H9 (cell line): ENCODE data around the gene PYGO2. TPM values are rescaled to one million over a fixed set of nuclear protein-coding genes. Genes with fewer than 3 reads are reported as not detected.

Source experiments
- DNase-seq: peaks from one replicate; pipeline ENCODE4 v3.0.0-alpha.2; 2017
- H2AFZ ChIP-seq: one replicate; pipeline ENCODE4 v1.6.1; 2013; ENCODE audit warnings: mild to moderate bottlenecking, low read length, control low read depth, moderate library complexity
- H2AK5ac ChIP-seq: 2 replicates; pipeline ENCODE4 v1.6.1; 2013; ENCODE audit warnings: low read length, control low read depth, mixed read lengths; ENCODE audit not compliant: insufficient read length
- H2BK120ac ChIP-seq: one replicate; pipeline ENCODE4 v1.6.1; 2013; ENCODE audit warnings: low read depth, mild to moderate bottlenecking, low read length, control low read depth, inconsistent platforms; ENCODE audit not compliant: poor library complexity, severe bottlenecking
- H2BK12ac ChIP-seq: 2 replicates; pipeline ENCODE4 v1.6.1; 2013; ENCODE audit warnings: low read length, control low read depth, mixed read lengths, low read depth; ENCODE audit not compliant: insufficient read length
- H2BK15ac ChIP-seq: 2 replicates; pipeline ENCODE4 v1.6.1; 2013; ENCODE audit warnings: low read depth, low read length, control low read depth
- H2BK20ac ChIP-seq: one replicate; pipeline ENCODE4 v1.6.1; 2013; ENCODE audit warnings: low read depth, mild to moderate bottlenecking, low read length, control low read depth, inconsistent platforms; ENCODE audit not compliant: poor library complexity, severe bottlenecking
- H2BK5ac ChIP-seq: 2 replicates; pipeline ENCODE4 v1.6.1; 2013; ENCODE audit warnings: low read length, control low read depth, mixed read lengths; ENCODE audit not compliant: insufficient read length
- H3K14ac ChIP-seq: 2 replicates; pipeline ENCODE4 v1.6.1; 2013; ENCODE audit warnings: low read length, control low read depth; ENCODE audit not compliant: insufficient read depth
- H3K18ac ChIP-seq: 2 replicates; pipeline ENCODE4 v1.6.1; 2013; ENCODE audit warnings: low read depth, mild to moderate bottlenecking, mixed read lengths, low read length, control low read depth; ENCODE audit not compliant: insufficient read length
- H3K23ac ChIP-seq: 2 replicates; pipeline ENCODE4 v1.6.1; 2013; ENCODE audit warnings: low read length, control low read depth, mixed read lengths, low read depth; ENCODE audit not compliant: insufficient read length
- H3K23me2 ChIP-seq: 2 replicates; pipeline ENCODE4 v1.6.1; 2013; ENCODE audit warnings: low read depth, mild to moderate bottlenecking, mixed read lengths, low read length, control low read depth; ENCODE audit not compliant: insufficient read length, poor library complexity, severe bottlenecking
- H3K27ac ChIP-seq: 2 replicates; pipeline ENCODE4 v1.5.1; 2013; ENCODE audit warnings: low read length, control low read depth, mixed read lengths, low read depth; ENCODE audit not compliant: insufficient read length
- H3K27me3 ChIP-seq: 2 replicates; pipeline ENCODE4 v1.6.1; 2013; ENCODE audit warnings: low read length, control low read depth, inconsistent platforms; ENCODE audit not compliant: insufficient read depth
- H3K4ac ChIP-seq: 2 replicates; pipeline ENCODE4 v1.6.1; 2013; ENCODE audit warnings: low read depth, mild to moderate bottlenecking, control low read depth, inconsistent platforms, low read length, moderate library complexity
- H3K4me1 ChIP-seq: 2 replicates; pipeline ENCODE4 v1.6.1; 2013; ENCODE audit warnings: low read length, control low read depth, inconsistent platforms; ENCODE audit not compliant: insufficient read depth
- H3K4me2 ChIP-seq: 2 replicates; pipeline ENCODE4 v1.6.1; 2013; ENCODE audit warnings: low read length, control low read depth, mixed read lengths; ENCODE audit not compliant: insufficient read length, insufficient read depth
- H3K56ac ChIP-seq: 2 replicates; pipeline ENCODE4 v1.6.1; 2013; ENCODE audit warnings: low read depth, mild to moderate bottlenecking, mixed read lengths, low read length, control low read depth; ENCODE audit not compliant: insufficient read length
- H3K79me1 ChIP-seq: 2 replicates; pipeline ENCODE4 v1.6.1; 2013; ENCODE audit warnings: low read depth, mild to moderate bottlenecking, moderate library complexity, low read length, control low read depth, inconsistent platforms; ENCODE audit not compliant: insufficient read depth, poor library complexity, severe bottlenecking
- H3K79me2 ChIP-seq: 2 replicates; pipeline ENCODE4 v1.6.1; 2013; ENCODE audit warnings: low read length, control low read depth, inconsistent platforms; ENCODE audit not compliant: insufficient read depth
- H3K9ac ChIP-seq: 2 replicates; pipeline ENCODE4 v1.6.1; 2013; ENCODE audit warnings: low read length, control low read depth, mixed read lengths; ENCODE audit not compliant: insufficient read length; ENCODE audit errors: extremely low read depth
- H3K9me3 ChIP-seq: one replicate; pipeline ENCODE4 v1.6.1; 2013; ENCODE audit warnings: low read depth, low read length, inconsistent platforms; ENCODE audit not compliant: control insufficient read depth
- H3T11ph ChIP-seq: one replicate; pipeline ENCODE4 v1.6.1; 2013; ENCODE audit warnings: mild to moderate bottlenecking, low read length, control low read depth, inconsistent platforms
- H4K20me1 ChIP-seq: one replicate; pipeline ENCODE4 v1.6.1; 2013; ENCODE audit not compliant: control insufficient read depth, insufficient read length, insufficient read depth
- H4K5ac ChIP-seq: 2 replicates; pipeline ENCODE4 v1.6.1; 2013; ENCODE audit warnings: low read depth, mild to moderate bottlenecking, mixed read lengths, low read length, control low read depth; ENCODE audit not compliant: insufficient read length
- H4K8ac ChIP-seq: replicated peaks from 2 replicates; pipeline ENCODE4 v1.6.1; 2013; ENCODE audit warnings: low read length, control low read depth, mixed read lengths, low read depth; ENCODE audit not compliant: insufficient read length
- H4K91ac ChIP-seq: 2 replicates; pipeline ENCODE4 v1.6.1; 2013; ENCODE audit warnings: low read depth, mild to moderate bottlenecking, moderate library complexity, mixed read lengths, low read length, control low read depth; ENCODE audit not compliant: insufficient read length
- H3K27ac Mint-ChIP-seq, 3 experiments: 2 replicates in 2 of 3; 3 replicates in 1 of 3; pipeline ENCODE4 v1.8.0; 2020 to 2021; ENCODE audit warnings: mixed read lengths in 3 of 3, mild to moderate bottlenecking in 1 of 3, moderate library complexity in 1 of 3
- H3K27me3 Mint-ChIP-seq: 2 replicates; pipeline ENCODE4 v1.8.0; 2021; ENCODE audit warnings: low read depth, mild to moderate bottlenecking, moderate library complexity, mixed read lengths
- H3K36me3 Mint-ChIP-seq, 3 experiments: 2 replicates in 2 of 3; 3 replicates in 1 of 3; pipeline ENCODE4 v1.8.0; 2020 to 2021; ENCODE audit warnings: low read depth in 3 of 3, mixed read lengths in 3 of 3; ENCODE audit not compliant: insufficient read depth in 1 of 3
- H3K4me1 Mint-ChIP-seq, 2 experiments: 2 replicates each; pipeline ENCODE4 v1.8.0; 2020; ENCODE audit warnings: mixed read lengths in 2 of 2
- H3K4me3 Mint-ChIP-seq, 2 experiments: 2 replicates in 1 of 2; 3 replicates in 1 of 2; pipeline ENCODE4 v1.8.0; 2020 to 2021; ENCODE audit warnings: mild to moderate bottlenecking in 2 of 2, mixed read lengths in 2 of 2, moderate library complexity in 1 of 2
- H3K9me3 Mint-ChIP-seq, 2 experiments: 2 replicates in 1 of 2; 3 replicates in 1 of 2; pipeline ENCODE4 v1.8.0; 2020; ENCODE audit warnings: mild to moderate bottlenecking in 2 of 2, mixed read lengths in 2 of 2, moderate library complexity in 1 of 2
- WGBS: extraction: QIAGEN DNeasy Blood & Tissue Kit; methylation state at CpG from one replicate; pipeline ENCODE4 v1.1.7; 2013; ENCODE audit warnings: missing lambda C conversion rate, low lambda C conversion rate, mixed read lengths; ENCODE audit not compliant: insufficient read length; ENCODE audit errors: extremely low coverage; 5-methylcytosine and 5-hydroxymethylcytosine counted together
- total RNA-seq: library from RNA; stranded (reverse); gene quantifications from 2 replicates; pipeline ENCODE4 v1.2.1, GENCODE V29; 2021
- TF ChIP-seq, protein P1 (sequence below): fragments of 200-600 bp; sonication (generic); conservative IDR thresholded peaks from 3 replicates; pipeline ENCODE4 v1.8.0; 2021; ENCODE audit warnings: antibody characterized with exemption, mild to moderate bottlenecking

The PYGO2 gene
- total RNA-seq, 1 experiment from 2014 or later = 38.7 TPM

- Mint-ChIP-seq H3K36me3 (peaks cover 8 to 27% (median 23%) of the 10 kb centered on the region in 3 experiments; a peak in 6 of 7 replicates), H3K27ac (peak overlapping the region; percentile 98 to 99 (median 99)), H3K9me3 (no peaks in the 10 kb centered on the region), H3K27me3 (no peaks in the 10 kb centered on the region), H3K4me3 (peak overlapping the region; percentile 83 to 97), H3K4me1 (peaks cover 55 to 67% of the 10 kb centered on the region in 2 experiments)
- no peak overlapping the region for H3K23ac ChIP-seq
- H4K5ac ChIP-seq = no peak overlapping the region
- H3T11ph ChIP-seq = no peak overlapping the region
- H4K8ac ChIP-seq = no peak overlapping the region
- H3K79me1 ChIP-seq = no peaks in the 10 kb centered on the region
- H3K9ac ChIP-seq = peak overlapping the region; percentile 58
- peaks cover 16% of the 10 kb centered on the region for H3K23me2 ChIP-seq
- H3K79me2 ChIP-seq = no peaks in the 10 kb centered on the region; the same call in 1 of the 2 replicates
- TF ChIP-seq, protein P1, sequence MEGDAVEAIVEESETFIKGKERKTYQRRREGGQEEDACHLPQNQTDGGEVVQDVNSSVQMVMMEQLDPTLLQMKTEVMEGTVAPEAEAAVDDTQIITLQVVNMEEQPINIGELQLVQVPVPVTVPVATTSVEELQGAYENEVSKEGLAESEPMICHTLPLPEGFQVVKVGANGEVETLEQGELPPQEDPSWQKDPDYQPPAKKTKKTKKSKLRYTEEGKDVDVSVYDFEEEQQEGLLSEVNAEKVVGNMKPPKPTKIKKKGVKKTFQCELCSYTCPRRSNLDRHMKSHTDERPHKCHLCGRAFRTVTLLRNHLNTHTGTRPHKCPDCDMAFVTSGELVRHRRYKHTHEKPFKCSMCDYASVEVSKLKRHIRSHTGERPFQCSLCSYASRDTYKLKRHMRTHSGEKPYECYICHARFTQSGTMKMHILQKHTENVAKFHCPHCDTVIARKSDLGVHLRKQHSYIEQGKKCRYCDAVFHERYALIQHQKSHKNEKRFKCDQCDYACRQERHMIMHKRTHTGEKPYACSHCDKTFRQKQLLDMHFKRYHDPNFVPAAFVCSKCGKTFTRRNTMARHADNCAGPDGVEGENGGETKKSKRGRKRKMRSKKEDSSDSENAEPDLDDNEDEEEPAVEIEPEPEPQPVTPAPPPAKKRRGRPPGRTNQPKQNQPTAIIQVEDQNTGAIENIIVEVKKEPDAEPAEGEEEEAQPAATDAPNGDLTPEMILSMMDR = no peak
- H3K27me3 ChIP-seq = no peaks in the 10 kb centered on the region
- no peak overlapping the region for H2BK5ac ChIP-seq
- no peak overlapping the region for H2AK5ac ChIP-seq
- no peaks in the 10 kb centered on the region for H3K9me3 ChIP-seq
- H3K4ac ChIP-seq = no peak overlapping the region
- peak overlapping the region; percentile 62 for H3K14ac ChIP-seq
- H2BK20ac ChIP-seq = no peak overlapping the region
- H3K27ac ChIP-seq = no peak overlapping the region
- no peak overlapping the region for H3K56ac ChIP-seq
- H4K91ac ChIP-seq = no peak overlapping the region
- no peak for DNase-seq
- H2BK15ac ChIP-seq = no peak overlapping the region
- H3K4me2 ChIP-seq = peak overlapping the region; percentile 94
- H4K20me1 ChIP-seq = no peaks in the 10 kb centered on the region
- H3K4me1 ChIP-seq = peaks cover 6% of the 10 kb centered on the region; the same call in 1 of the 2 replicates
- no peak overlapping the region for H2BK120ac ChIP-seq
- peak overlapping the region; percentile 56 for H3K18ac ChIP-seq
- no CpG with 5 or more reads among the region's 6 CpGs for WGBS
- no peak overlapping the region for H2BK12ac ChIP-seq
- H2AFZ ChIP-seq = no peak overlapping the region
These were observed 5.0 kb downstream of the PYGO2 start for GRCh38 chr1:154956544-154956941.
